Small intestine (tissue), 16 donors: ENCODE measurements around the gene CDSN. TPM values are rescaled to one million over a fixed set of nuclear protein-coding genes. Genes with fewer than 3 reads are reported as not detected.
"Not testable (repeated sequence)": the region's sequence is repeated elsewhere in the genome, so short reads cannot be mapped to it uniquely, and the experiment has no call there.

Source experiments
- DNase-seq, 2 donors: peaks; one replicate each; pipeline versions ENCODE4 v3.0.0 to v3.0.0-alpha.2; 2013
- FAIRE-seq: peaks from 2 replicates; lab custom pipeline; 2012; peaks lifted over from hg19 to GRCh38; lab: Jason Lieb, UNC
- H3K27ac ChIP-seq, 3 donors: one replicate each; pipeline ENCODE4 v1.5.1; 2013; ENCODE audit warnings: low read length in 2 of 3, mild to moderate bottlenecking in 2 of 3, control low read depth in 1 of 3, inconsistent platforms in 1 of 3, low read depth in 1 of 3, moderate library complexity in 1 of 3
- H3K27me3 ChIP-seq, 3 donors: one replicate each; pipeline ENCODE4 v1.6.1; 2013; ENCODE audit warnings: low read length in 3 of 3, inconsistent platforms in 1 of 3; ENCODE audit not compliant: control insufficient read depth in 3 of 3, insufficient read depth in 3 of 3
- H3K36me3 ChIP-seq, 3 donors: one replicate each; pipeline ENCODE4 v1.6.1; 2013; ENCODE audit warnings: low read length in 3 of 3, inconsistent platforms in 1 of 3, low read depth in 1 of 3, mild to moderate bottlenecking in 1 of 3, moderate library complexity in 1 of 3; ENCODE audit not compliant: control insufficient read depth in 3 of 3, insufficient read depth in 2 of 3
- H3K4me1 ChIP-seq, 3 donors: one replicate each; pipeline ENCODE4 v1.6.1; 2013; ENCODE audit warnings: low read length in 2 of 3, inconsistent platforms in 1 of 3, low read depth in 1 of 3, mild to moderate bottlenecking in 1 of 3, moderate library complexity in 1 of 3; ENCODE audit not compliant: control insufficient read depth in 3 of 3, insufficient read depth in 2 of 3
- H3K4me3 ChIP-seq, 3 donors: one replicate each; pipeline ENCODE4 v1.5.1; 2013; ENCODE audit warnings: low read length in 3 of 3, control low read depth in 1 of 3, inconsistent platforms in 1 of 3, low read depth in 1 of 3, mild to moderate bottlenecking in 1 of 3, moderate library complexity in 1 of 3
- H3K9me3 ChIP-seq, 2 donors: one replicate each; pipeline ENCODE4 v1.6.1; 2013; ENCODE audit warnings: low read depth in 1 of 2, low read length in 1 of 2; ENCODE audit not compliant: control insufficient read depth in 2 of 2, insufficient read depth in 1 of 2
- WGBS, 3 donors: extraction: QIAGEN DNeasy Blood & Tissue Kit; methylation state at CpG; one replicate each; pipeline ENCODE4 v1.1.7; 2013; 5-methylcytosine and 5-hydroxymethylcytosine counted together
- long read RNA-seq, 10 donors: transcript quantifications; one replicate each; lab custom pipeline, GENCODE V29; 2026
- polyA plus RNA-seq, 4 donors: library from polyadenylated mRNA; stranded (reverse) in 3 of 4; unstranded in 1 of 4; fragments of 200-250 nt in 3 of 4; fragments of 120-200 nt in 1 of 4; gene quantifications; one replicate each; pipeline versions ENCODE4 v1.2.1 to v1.2.3, GENCODE V29; 2013
- donor health status: healthy with polysubstance abuse.
- donor health status: control.
- donor health status: control.
- donor health status: Bipolar disorder and iron deficiency.
- donor health status: healthy.

Gene CDSN
- under 1 TPM in 1 of 4 donors, not detected in 3; 0.07 TPM for polyA plus RNA-seq
- long read RNA-seq, donor 1, result 0 reads
- long read RNA-seq, donor 2, result 0 reads
- long read RNA-seq, donor 3, result 0 reads
- long read RNA-seq, donor 4, result 0 reads
- long read RNA-seq, donor 5, result 0 reads
- long read RNA-seq, donor 6, result 0 reads
- long read RNA-seq, donor 7, result 0 reads
- long read RNA-seq, donor 8, result 0 reads
- long read RNA-seq, donor 9, result 0 reads
- long read RNA-seq, donor 10, result 0 reads

GRCh38 chr6:31120151-31120915, at the start of gene CDSN:
Gene CDSN, minus strand, starts transcription at chr6:31120446. Its CDS starts 27 bp downstream, at chr6:31120419.
- Histone ChIP-seq H3K9me3 (no peaks in the 10 kb centered on the region), H3K27me3 (peaks cover 0 to 7% (median 0%) of the 10 kb centered on the region in 3 donors), H3K27ac (no peak within 1 kb of the TSS), H3K36me3 (no peaks in the 10 kb centered on the region), H3K4me1 (no peaks in the 10 kb centered on the region), H3K4me3 (no peak within 1 kb of the TSS)
- 83 to 86% (median 85%) methylated on average over 19 to 26 of the region's 26 CpGs for WGBS, 3 donors
- DNase-seq (no peak), FAIRE-seq (no peak)

- 76 to 84% (median 80%) methylated on average over 10 of the region's 10 CpGs for WGBS, 3 donors
- no peaks in the 10 kb centered on the region for H3K36me3 ChIP-seq
- H3K27me3 ChIP-seq, result peaks cover 0 to 6% (median 0%) of the 10 kb centered on the region in 3 donors
- FAIRE-seq, result no peak
- H3K9me3 ChIP-seq, result no peaks in the 10 kb centered on the region
- no peaks in the 10 kb centered on the region for H3K4me1 ChIP-seq
- H3K4me3 ChIP-seq, result no peak overlapping the region
- DNase-seq, result no peak
- H3K27ac ChIP-seq, result no peak overlapping the region
Measured at GRCh38 chr6:31169123-31169857, 49.0 kb upstream of the CDSN start.

GRCh38 chr6:31168606-31169005, 48.4 kb upstream of the CDSN start:
- Histone ChIP-seq H3K4me3 (no peak overlapping the region), H3K27ac (no peak overlapping the region), H3K27me3 (peaks cover 0 to 6% (median 0%) of the 10 kb centered on the region in 3 donors), H3K9me3 (no peaks in the 10 kb centered on the region), H3K4me1 (no peaks in the 10 kb centered on the region), H3K36me3 (no peaks in the 10 kb centered on the region)
- DNase-seq (no peak), FAIRE-seq (no peak)
- 76 to 100% (median 80%) methylated on average over 3 of the region's 3 CpGs for WGBS, 3 donors

GRCh38 chr6:31165986-31166385, 45.7 kb upstream of the CDSN start:
- FAIRE-seq (no peak), DNase-seq (no peak)
- Histone ChIP-seq H3K9me3 (no peaks in the 10 kb centered on the region), H3K4me1 (no peaks in the 10 kb centered on the region), H3K4me3 (no peak overlapping the region), H3K36me3 (peaks cover 0 to 13% (median 0%) of the 10 kb centered on the region in 3 donors), H3K27me3 (peaks cover 0 to 3% (median 0%) of the 10 kb centered on the region in 3 donors), H3K27ac (no peak overlapping the region)
- WGBS, 3 donors, result 66 to 79% (median 71%) methylated on average over 5 of the region's 5 CpGs

GRCh38 chr6:31165064-31165832, 45.0 kb upstream of the CDSN start:
- H3K4me3 ChIP-seq, FAIRE-seq, H3K27me3 ChIP-seq, DNase-seq, H3K27ac ChIP-seq, H3K4me1 ChIP-seq, H3K9me3 ChIP-seq: not testable (repeated sequence)
- 75 to 84% (median 82%) methylated on average over 17 of the region's 17 CpGs for WGBS, 3 donors
- H3K36me3 ChIP-seq, result peaks cover 0 to 13% (median 0%) of the 10 kb centered on the region in 3 donors

GRCh38 chr6:31164475-31165063, 44.3 kb upstream of the CDSN start:
- not testable (repeated sequence) for H3K4me1 ChIP-seq, FAIRE-seq, DNase-seq, H3K9me3 ChIP-seq, H3K27ac ChIP-seq, H3K4me3 ChIP-seq, H3K27me3 ChIP-seq
- WGBS, 3 donors, result 91 to 96% (median 95%) methylated on average over 7 of the region's 9 CpGs
- peaks cover 0 to 13% (median 0%) of the 10 kb centered on the region in 3 donors for H3K36me3 ChIP-seq

- H3K27ac ChIP-seq, result no peak overlapping the region
- H3K4me3 ChIP-seq, result no peak overlapping the region
- FAIRE-seq (no peak), DNase-seq (no peak)
- peaks cover 0 to 2% (median 0%) of the 10 kb centered on the region in 3 donors for H3K27me3 ChIP-seq
- H3K4me1 ChIP-seq, result peaks cover 0 to 6% (median 3%) of the 10 kb centered on the region in 3 donors
- H3K36me3 ChIP-seq, result peaks cover 0 to 13% (median 0%) of the 10 kb centered on the region in 3 donors
- no peaks in the 10 kb centered on the region for H3K9me3 ChIP-seq
Measured at GRCh38 chr6:31163922-31164321, 43.7 kb upstream of the CDSN start.
